ENCODE data around the gene PFKP.
A peak's percentile ranks its signal among the peaks of the same experiment; 100 is the strongest.
"Not testable (repeated sequence)": the region's sequence is repeated elsewhere in the genome, so short reads cannot be mapped to it uniquely, and the experiment has no call there.

The PFKP gene

GRCh38 chr10:3159152-3159551 is 91.8 kb downstream of the PFKP start:
- Histone ChIP-seq H3K4me1 (ENCODE audit: control insufficient read depth, insufficient read depth, low read length) (no peaks in the 10 kb centered on the region), H3K4me3 (ENCODE audit: low read length) (no peak overlapping the region), H3K27ac (ENCODE audit: low read depth, low read length) (no peak overlapping the region), H3K9ac (ENCODE audit: low read length) (no peak overlapping the region), H3K27me3 (ENCODE audit: control insufficient read depth, insufficient read depth, low read length) (no peaks in the 10 kb centered on the region), H3K36me3 (ENCODE audit: control insufficient read depth, insufficient read depth, low read length) (peaks cover 34% of the 10 kb centered on the region)

- H3K9ac ChIP-seq (ENCODE audit: low read length): no peak overlapping the region
- H3K4me3 ChIP-seq (ENCODE audit: low read length): no peak overlapping the region
- H3K4me1 ChIP-seq (ENCODE audit: control insufficient read depth, insufficient read depth, low read length): no peaks in the 10 kb centered on the region
- no peak overlapping the region for H3K27ac ChIP-seq (ENCODE audit: low read depth, low read length)
- no peaks in the 10 kb centered on the region for H3K27me3 ChIP-seq (ENCODE audit: control insufficient read depth, insufficient read depth, low read length)
- H3K36me3 ChIP-seq (ENCODE audit: control insufficient read depth, insufficient read depth, low read length): peaks cover 49% of the 10 kb centered on the region
These were observed 95.2 kb downstream of the PFKP start for GRCh38 chr10:3162533-3162932.

- Histone ChIP-seq H3K4me1 (ENCODE audit: control insufficient read depth, insufficient read depth, low read length) (no peaks in the 10 kb centered on the region), H3K36me3 (ENCODE audit: control insufficient read depth, insufficient read depth, low read length) (peaks cover 47% of the 10 kb centered on the region), H3K9ac (ENCODE audit: low read length) (no peak overlapping the region), H3K4me3 (ENCODE audit: low read length) (no peak overlapping the region), H3K27ac (ENCODE audit: low read depth, low read length) (no peak overlapping the region), H3K27me3 (ENCODE audit: control insufficient read depth, insufficient read depth, low read length) (no peaks in the 10 kb centered on the region)
These were observed 96.5 kb downstream of the PFKP start for GRCh38 chr10:3163879-3164278.

- H3K4me1 ChIP-seq (ENCODE audit: control insufficient read depth, insufficient read depth, low read length): no peaks in the 10 kb centered on the region
- no peaks in the 10 kb centered on the region for H3K27me3 ChIP-seq (ENCODE audit: control insufficient read depth, insufficient read depth, low read length)
- no peak overlapping the region for H3K4me3 ChIP-seq (ENCODE audit: low read length)
- H3K9ac ChIP-seq (ENCODE audit: low read length): no peak overlapping the region
- no peak overlapping the region for H3K27ac ChIP-seq (ENCODE audit: low read depth, low read length)
- peaks cover 47% of the 10 kb centered on the region for H3K36me3 ChIP-seq (ENCODE audit: control insufficient read depth, insufficient read depth, low read length)
These were observed 97.8 kb downstream of the PFKP start for GRCh38 chr10:3165196-3165595.

GRCh38 chr10:3166496-3167290 is 99.3 kb downstream of the PFKP start:
- peaks cover 3% of the 10 kb centered on the region for H3K4me1 ChIP-seq (ENCODE audit: control insufficient read depth, insufficient read depth, low read length)
- no peak overlapping the region for H3K27ac ChIP-seq (ENCODE audit: low read depth, low read length)
- H3K4me3 ChIP-seq (ENCODE audit: low read length): no peak overlapping the region
- no peak overlapping the region for H3K9ac ChIP-seq (ENCODE audit: low read length)
- H3K36me3 ChIP-seq (ENCODE audit: control insufficient read depth, insufficient read depth, low read length): peaks cover 47% of the 10 kb centered on the region
- H3K27me3 ChIP-seq (ENCODE audit: control insufficient read depth, insufficient read depth, low read length): no peaks in the 10 kb centered on the region

- H3K27me3 ChIP-seq (ENCODE audit: control insufficient read depth, insufficient read depth, low read length): no peaks in the 10 kb centered on the region
- peaks cover 3% of the 10 kb centered on the region for H3K4me1 ChIP-seq (ENCODE audit: control insufficient read depth, insufficient read depth, low read length)
- no peak overlapping the region for H3K9ac ChIP-seq (ENCODE audit: low read length)
- H3K27ac ChIP-seq (ENCODE audit: low read depth, low read length): no peak overlapping the region
- H3K4me3 ChIP-seq (ENCODE audit: low read length): no peak overlapping the region
- peaks cover 43% of the 10 kb centered on the region for H3K36me3 ChIP-seq (ENCODE audit: control insufficient read depth, insufficient read depth, low read length)
These were observed 100.4 kb downstream of the PFKP start for GRCh38 chr10:3167611-3168330.

GRCh38 chr10:3169271-3169670 is 101.9 kb downstream of the PFKP start:
- Histone ChIP-seq H3K9ac (ENCODE audit: low read length) (no peak overlapping the region), H3K27me3 (ENCODE audit: control insufficient read depth, insufficient read depth, low read length) (no peaks in the 10 kb centered on the region), H3K36me3 (ENCODE audit: control insufficient read depth, insufficient read depth, low read length) (peaks cover 39% of the 10 kb centered on the region), H3K27ac (ENCODE audit: low read depth, low read length) (no peak overlapping the region), H3K4me1 (ENCODE audit: control insufficient read depth, insufficient read depth, low read length) (peaks cover 3% of the 10 kb centered on the region), H3K4me3 (ENCODE audit: low read length) (no peak overlapping the region)

GRCh38 chr10:3169673-3170072 is 102.3 kb downstream of the PFKP start:
- Histone ChIP-seq H3K4me1 (ENCODE audit: control insufficient read depth, insufficient read depth, low read length) (peaks cover 3% of the 10 kb centered on the region), H3K36me3 (ENCODE audit: control insufficient read depth, insufficient read depth, low read length) (peaks cover 38% of the 10 kb centered on the region), H3K4me3 (ENCODE audit: low read length) (no peak overlapping the region), H3K27me3 (ENCODE audit: control insufficient read depth, insufficient read depth, low read length) (no peaks in the 10 kb centered on the region), H3K27ac (ENCODE audit: low read depth, low read length) (no peak overlapping the region), H3K9ac (ENCODE audit: low read length) (no peak overlapping the region)

- Histone ChIP-seq H3K4me3 (ENCODE audit: low read length) (peak overlapping the region; percentile 91), H3K36me3 (ENCODE audit: control insufficient read depth, insufficient read depth, low read length) (peaks cover 21% of the 10 kb centered on the region)
- H3K4me1 ChIP-seq (ENCODE audit: control insufficient read depth, insufficient read depth, low read length); H3K9ac ChIP-seq (ENCODE audit: low read length); H3K27me3 ChIP-seq (ENCODE audit: control insufficient read depth, insufficient read depth, low read length); H3K27ac ChIP-seq (ENCODE audit: low read depth, low read length): not testable (repeated sequence)
These were observed 104.1 kb downstream of the PFKP start for GRCh38 chr10:3171488-3171887.

- H3K4me1 ChIP-seq (ENCODE audit: control insufficient read depth, insufficient read depth, low read length): peaks cover 3% of the 10 kb centered on the region
- H3K9ac ChIP-seq (ENCODE audit: low read length): peak overlapping the region; percentile 86
- peak overlapping the region; percentile 87 for H3K27ac ChIP-seq (ENCODE audit: low read depth, low read length)
- peaks cover 16% of the 10 kb centered on the region for H3K36me3 ChIP-seq (ENCODE audit: control insufficient read depth, insufficient read depth, low read length)
- peak overlapping the region; percentile 91 for H3K4me3 ChIP-seq (ENCODE audit: low read length)
- no peaks in the 10 kb centered on the region for H3K27me3 ChIP-seq (ENCODE audit: control insufficient read depth, insufficient read depth, low read length)
These were observed 104.7 kb downstream of the PFKP start for GRCh38 chr10:3172081-3172445.

GRCh38 chr10:3172446-3173170 is 105.3 kb downstream of the PFKP start, which contains the start of gene PITRM1:
TSS of gene PITRM1 (minus strand) at chr10:3172782. CDS start at chr10:3172772, 10 bp downstream.
- H3K27ac ChIP-seq (ENCODE audit: low read depth, low read length): peak within 1 kb of the TSS; percentile 87
- peak within 1 kb of the TSS; percentile 86 for H3K9ac ChIP-seq (ENCODE audit: low read length)
- peaks cover 13% of the 10 kb centered on the region for H3K36me3 ChIP-seq (ENCODE audit: control insufficient read depth, insufficient read depth, low read length)
- H3K4me3 ChIP-seq (ENCODE audit: low read length): peak within 1 kb of the TSS; percentile 91
- no peaks in the 10 kb centered on the region for H3K27me3 ChIP-seq (ENCODE audit: control insufficient read depth, insufficient read depth, low read length)
- peaks cover 3% of the 10 kb centered on the region for H3K4me1 ChIP-seq (ENCODE audit: control insufficient read depth, insufficient read depth, low read length)

GRCh38 chr10:3173171-3173878 is 106.0 kb downstream of the PFKP start:
- H3K9ac ChIP-seq (ENCODE audit: low read length): no peak overlapping the region
- H3K4me3 ChIP-seq (ENCODE audit: low read length): peak overlapping the region; percentile 74
- H3K27me3 ChIP-seq (ENCODE audit: control insufficient read depth, insufficient read depth, low read length): no peaks in the 10 kb centered on the region
- H3K4me1 ChIP-seq (ENCODE audit: control insufficient read depth, insufficient read depth, low read length): peaks cover 3% of the 10 kb centered on the region
- H3K27ac ChIP-seq (ENCODE audit: low read depth, low read length): no peak overlapping the region
- H3K36me3 ChIP-seq (ENCODE audit: control insufficient read depth, insufficient read depth, low read length): peaks cover 8% of the 10 kb centered on the region
